ENCODE measurements around the gene VIL1. TPM values are rescaled to one million over a fixed set of nuclear protein-coding genes. Genes with fewer than 3 reads are reported as not detected.
A peak's percentile ranks its signal among the peaks of the same experiment; 100 is the strongest.

VIL1 gene
- total and polyA plus RNA-seq, 2 of the 13 experiments (the other 11 are each of a cell fraction or from before 2014, with no cell fraction given): 287 to 301 TPM

DNA sequence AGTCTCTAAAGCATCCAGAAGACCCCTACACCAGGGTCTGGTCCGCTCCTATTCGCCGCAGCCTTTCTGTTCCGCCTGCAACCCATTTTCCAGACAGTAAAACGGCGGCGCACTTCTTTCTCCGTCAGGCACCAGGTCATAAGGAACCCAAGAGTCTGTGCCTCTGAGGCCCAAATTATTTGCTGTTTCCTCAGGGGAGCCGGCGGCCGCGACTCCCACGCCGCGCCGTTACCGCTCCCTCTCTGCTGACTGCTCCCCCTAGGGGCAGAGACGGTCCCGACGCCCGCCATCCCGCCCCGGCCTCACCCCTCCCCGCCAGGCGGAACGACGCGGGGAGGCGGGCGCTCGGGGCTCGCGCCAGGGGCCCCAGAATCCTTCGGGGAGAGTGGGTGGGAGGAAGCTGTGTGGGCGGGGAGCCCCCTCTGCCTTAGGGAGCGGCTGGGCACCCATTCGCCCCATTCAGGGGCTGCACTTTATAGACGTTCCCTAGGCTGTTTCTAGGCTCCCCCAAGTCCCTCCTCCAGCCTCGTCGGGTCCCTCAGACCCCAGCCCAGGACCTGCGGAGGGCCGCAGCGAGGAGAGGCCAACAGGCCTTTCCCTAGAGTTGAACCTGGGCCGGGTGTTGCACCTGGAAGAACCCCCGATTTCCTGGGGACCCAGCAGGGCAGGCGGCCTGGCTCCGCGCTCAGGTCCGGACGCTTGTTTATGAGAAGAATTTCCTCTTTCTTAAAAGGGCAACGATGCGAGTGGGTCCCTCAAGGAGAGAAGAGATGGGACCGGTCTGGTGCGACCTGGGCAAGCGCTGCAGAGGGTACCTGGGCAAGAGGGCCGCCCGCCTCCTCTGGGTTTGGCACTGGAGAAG lies 22.9 kb upstream of the VIL1 start (continued):
- TF ChIP-seq, protein P1, sequence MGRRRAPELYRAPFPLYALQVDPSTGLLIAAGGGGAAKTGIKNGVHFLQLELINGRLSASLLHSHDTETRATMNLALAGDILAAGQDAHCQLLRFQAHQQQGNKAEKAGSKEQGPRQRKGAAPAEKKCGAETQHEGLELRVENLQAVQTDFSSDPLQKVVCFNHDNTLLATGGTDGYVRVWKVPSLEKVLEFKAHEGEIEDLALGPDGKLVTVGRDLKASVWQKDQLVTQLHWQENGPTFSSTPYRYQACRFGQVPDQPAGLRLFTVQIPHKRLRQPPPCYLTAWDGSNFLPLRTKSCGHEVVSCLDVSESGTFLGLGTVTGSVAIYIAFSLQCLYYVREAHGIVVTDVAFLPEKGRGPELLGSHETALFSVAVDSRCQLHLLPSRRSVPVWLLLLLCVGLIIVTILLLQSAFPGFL (CRISPR knock-in tag; IDR thresholded peaks at IDR 0.05): no peak
- TF ChIP-seq, protein P2, sequence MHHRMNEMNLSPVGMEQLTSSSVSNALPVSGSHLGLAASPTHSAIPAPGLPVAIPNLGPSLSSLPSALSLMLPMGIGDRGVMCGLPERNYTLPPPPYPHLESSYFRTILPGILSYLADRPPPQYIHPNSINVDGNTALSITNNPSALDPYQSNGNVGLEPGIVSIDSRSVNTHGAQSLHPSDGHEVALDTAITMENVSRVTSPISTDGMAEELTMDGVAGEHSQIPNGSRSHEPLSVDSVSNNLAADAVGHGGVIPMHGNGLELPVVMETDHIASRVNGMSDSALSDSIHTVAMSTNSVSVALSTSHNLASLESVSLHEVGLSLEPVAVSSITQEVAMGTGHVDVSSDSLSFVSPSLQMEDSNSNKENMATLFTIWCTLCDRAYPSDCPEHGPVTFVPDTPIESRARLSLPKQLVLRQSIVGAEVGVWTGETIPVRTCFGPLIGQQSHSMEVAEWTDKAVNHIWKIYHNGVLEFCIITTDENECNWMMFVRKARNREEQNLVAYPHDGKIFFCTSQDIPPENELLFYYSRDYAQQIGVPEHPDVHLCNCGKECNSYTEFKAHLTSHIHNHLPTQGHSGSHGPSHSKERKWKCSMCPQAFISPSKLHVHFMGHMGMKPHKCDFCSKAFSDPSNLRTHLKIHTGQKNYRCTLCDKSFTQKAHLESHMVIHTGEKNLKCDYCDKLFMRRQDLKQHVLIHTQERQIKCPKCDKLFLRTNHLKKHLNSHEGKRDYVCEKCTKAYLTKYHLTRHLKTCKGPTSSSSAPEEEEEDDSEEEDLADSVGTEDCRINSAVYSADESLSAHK (CRISPR knock-in tag; IDR thresholded peaks at IDR 0.05; ENCODE audit: borderline replicate concordance): peak; percentile 100
- no peak for TF ChIP-seq SP1 (IDR thresholded peaks at IDR 0.05)
- peak; percentile 95 for TF ChIP-seq SP1 (CRISPR knock-in tag; IDR thresholded peaks at IDR 0.05)
- TF ChIP-seq, protein P3, sequence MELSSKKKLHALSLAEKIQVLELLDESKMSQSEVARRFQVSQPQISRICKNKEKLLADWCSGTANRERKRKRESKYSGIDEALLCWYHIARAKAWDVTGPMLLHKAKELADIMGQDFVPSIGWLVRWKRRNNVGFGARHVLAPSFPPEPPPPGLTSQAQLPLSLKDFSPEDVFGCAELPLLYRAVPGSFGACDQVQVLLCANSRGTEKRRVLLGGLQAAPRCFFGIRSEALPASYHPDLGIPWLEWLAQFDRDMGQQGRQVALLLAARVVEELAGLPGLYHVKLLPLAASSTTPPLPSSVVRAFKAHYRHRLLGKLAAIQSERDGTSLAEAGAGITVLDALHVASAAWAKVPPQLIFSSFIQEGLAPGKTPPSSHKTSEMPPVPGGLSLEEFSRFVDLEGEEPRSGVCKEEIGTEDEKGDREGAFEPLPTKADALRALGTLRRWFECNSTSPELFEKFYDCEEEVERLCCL (CRISPR knock-in tag; IDR thresholded peaks at IDR 0.05; ENCODE audit: borderline replicate concordance): peak; percentile 95
- TF ChIP-seq ZNF446 (CRISPR knock-in tag; IDR thresholded peaks at IDR 0.05): peak; percentile 55
- TF ChIP-seq ELF4 (CRISPR knock-in tag; IDR thresholded peaks at IDR 0.05; ENCODE audit: borderline replicate concordance): peak; percentile 76
- TF ChIP-seq ZNF775 (CRISPR knock-in tag; IDR thresholded peaks at IDR 0.05; ENCODE audit: borderline replicate concordance): peak; percentile 83; the same call in 1 of the 2 replicates
- peak; percentile 97 for TF ChIP-seq SP5 (CRISPR knock-in tag; IDR thresholded peaks at IDR 0.05; ENCODE audit: borderline replicate concordance, low read depth)
- peak; percentile 88; the same call in 1 of the 2 replicates for TF ChIP-seq ETV5 (CRISPR knock-in tag; IDR thresholded peaks at IDR 0.05; ENCODE audit: borderline replicate concordance)
- TF ChIP-seq, protein P4, sequence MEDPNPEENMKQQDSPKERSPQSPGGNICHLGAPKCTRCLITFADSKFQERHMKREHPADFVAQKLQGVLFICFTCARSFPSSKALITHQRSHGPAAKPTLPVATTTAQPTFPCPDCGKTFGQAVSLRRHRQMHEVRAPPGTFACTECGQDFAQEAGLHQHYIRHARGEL (CRISPR knock-in tag; IDR thresholded peaks at IDR 0.05): no peak
- no peak for TF ChIP-seq ZKSCAN1 (IDR thresholded peaks at IDR 0.05; ENCODE audit: low read length)
- TF ChIP-seq, protein P5, sequence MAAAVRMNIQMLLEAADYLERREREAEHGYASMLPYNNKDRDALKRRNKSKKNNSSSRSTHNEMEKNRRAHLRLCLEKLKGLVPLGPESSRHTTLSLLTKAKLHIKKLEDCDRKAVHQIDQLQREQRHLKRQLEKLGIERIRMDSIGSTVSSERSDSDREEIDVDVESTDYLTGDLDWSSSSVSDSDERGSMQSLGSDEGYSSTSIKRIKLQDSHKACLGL (CRISPR knock-in tag; IDR thresholded peaks at IDR 0.05): peak; percentile 71; the same call in 1 of the 2 replicates
- TF ChIP-seq, protein P6, sequence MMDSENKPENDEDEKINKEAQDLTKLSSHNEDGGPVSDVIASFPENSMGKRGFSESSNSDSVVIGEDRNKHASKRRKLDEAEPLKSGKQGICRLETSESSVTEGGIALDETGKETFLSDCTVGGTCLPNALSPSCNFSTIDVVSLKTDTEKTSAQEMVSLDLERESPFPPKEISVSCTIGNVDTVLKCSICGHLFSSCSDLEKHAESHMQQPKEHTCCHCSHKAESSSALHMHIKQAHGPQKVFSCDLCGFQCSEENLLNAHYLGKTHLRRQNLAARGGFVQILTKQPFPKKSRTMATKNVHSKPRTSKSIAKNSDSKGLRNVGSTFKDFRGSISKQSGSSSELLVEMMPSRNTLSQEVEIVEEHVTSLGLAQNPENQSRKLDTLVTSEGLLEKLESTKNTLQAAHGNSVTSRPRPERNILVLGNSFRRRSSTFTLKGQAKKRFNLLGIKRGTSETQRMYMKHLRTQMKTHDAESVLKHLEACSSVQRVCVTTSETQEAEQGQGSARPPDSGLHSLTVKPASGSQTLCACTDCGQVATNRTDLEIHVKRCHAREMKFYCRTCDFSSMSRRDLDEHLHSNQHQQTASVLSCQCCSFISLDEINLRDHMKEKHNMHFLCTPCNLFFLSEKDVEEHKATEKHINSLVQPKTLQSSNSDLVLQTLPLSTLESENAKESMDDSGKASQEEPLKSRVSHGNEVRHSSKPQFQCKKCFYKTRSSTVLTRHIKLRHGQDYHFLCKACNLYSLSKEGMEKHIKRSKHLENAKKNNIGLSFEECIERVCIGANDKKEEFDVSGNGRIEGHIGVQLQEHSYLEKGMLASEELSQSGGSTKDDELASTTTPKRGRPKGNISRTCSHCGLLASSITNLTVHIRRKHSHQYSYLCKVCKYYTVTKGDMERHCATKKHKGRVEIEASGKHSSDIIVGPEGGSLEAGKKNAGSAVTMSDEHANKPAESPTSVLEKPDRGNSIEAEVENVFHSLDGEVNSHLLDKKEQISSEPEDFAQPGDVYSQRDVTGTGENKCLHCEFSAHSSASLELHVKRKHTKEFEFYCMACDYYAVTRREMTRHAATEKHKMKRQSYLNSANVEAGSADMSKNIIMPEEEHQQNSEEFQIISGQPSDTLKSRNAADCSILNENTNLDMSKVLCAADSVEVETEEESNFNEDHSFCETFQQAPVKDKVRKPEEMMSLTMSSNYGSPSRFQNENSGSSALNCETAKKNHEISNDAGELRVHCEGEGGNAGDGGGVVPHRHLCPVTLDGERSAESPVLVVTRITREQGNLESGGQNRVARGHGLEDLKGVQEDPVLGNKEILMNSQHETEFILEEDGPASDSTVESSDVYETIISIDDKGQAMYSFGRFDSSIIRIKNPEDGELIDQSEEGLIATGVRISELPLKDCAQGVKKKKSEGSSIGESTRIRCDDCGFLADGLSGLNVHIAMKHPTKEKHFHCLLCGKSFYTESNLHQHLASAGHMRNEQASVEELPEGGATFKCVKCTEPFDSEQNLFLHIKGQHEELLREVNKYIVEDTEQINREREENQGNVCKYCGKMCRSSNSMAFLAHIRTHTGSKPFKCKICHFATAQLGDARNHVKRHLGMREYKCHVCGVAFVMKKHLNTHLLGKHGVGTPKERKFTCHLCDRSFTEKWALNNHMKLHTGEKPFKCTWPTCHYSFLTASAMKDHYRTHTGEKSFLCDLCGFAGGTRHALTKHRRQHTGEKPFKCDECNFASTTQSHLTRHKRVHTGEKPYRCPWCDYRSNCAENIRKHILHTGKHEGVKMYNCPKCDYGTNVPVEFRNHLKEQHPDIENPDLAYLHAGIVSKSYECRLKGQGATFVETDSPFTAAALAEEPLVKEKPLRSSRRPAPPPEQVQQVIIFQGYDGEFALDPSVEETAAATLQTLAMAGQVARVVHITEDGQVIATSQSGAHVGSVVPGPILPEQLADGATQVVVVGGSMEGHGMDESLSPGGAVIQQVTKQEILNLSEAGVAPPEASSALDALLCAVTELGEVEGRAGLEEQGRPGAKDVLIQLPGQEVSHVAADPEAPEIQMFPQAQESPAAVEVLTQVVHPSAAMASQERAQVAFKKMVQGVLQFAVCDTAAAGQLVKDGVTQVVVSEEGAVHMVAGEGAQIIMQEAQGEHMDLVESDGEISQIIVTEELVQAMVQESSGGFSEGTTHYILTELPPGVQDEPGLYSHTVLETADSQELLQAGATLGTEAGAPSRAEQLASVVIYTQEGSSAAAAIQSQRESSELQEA (CRISPR knock-in tag; IDR thresholded peaks at IDR 0.05; ENCODE audit: not compliant biosample characterization): no peak

Data from HepG2 (cell line).